ENCODE results near the gene KERA.
"Not testable (repeated sequence)": the region's sequence is repeated elsewhere in the genome, so short reads cannot be mapped to it uniquely, and the experiment has no call there.

The KERA gene

DNA sequence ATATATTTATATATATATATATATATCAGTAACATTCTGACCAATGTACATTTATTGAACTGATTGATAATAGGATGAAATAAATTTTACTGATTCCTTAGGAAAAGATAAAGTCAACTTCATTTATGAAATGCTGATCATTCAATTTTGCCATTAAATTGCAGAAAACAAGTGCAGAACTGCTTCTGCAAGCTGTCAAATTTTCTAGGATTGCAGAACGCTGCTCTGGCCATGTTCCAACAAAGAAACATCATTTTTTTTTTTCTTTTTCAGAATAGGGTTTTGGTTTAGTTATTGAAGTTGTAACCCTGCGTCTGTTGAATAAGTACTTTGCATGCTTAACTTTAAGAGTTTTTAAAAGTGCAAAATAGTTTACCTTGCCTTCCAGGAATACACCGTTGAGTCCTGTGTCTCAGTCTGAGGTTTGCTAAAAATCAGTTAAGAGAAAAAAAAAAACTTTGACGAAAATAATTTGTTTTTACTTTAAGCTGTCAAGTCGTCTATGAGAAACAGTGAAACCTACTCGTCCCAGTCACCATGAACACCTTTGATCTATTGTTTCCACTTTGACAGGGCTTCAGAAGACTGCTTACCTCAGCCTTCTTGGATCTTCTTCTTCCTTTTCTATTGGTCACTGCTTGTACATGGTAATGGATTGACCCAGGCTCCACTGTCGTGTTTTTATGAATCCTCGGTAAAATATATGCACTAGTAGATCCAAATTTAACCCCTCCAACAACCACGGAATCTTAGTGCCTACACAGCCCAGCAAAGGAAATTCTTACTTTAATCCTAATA lies at the start of gene KERA:
Gene KERA, minus strand, starts transcription at position 657 of the 798 bp plus-strand sequence. CDS start 1,743 bp downstream, outside the sequence.
- DNase-seq: no peak

- DNase-seq: no peak
Observed at GRCh38 chr12:91106283-91106682, 48.5 kb upstream of the KERA start.

GRCh38 chr12:91105807-91106206 lies 48.0 kb upstream of the KERA start:
- no peak for DNase-seq

GRCh38 chr12:91104812-91105466 lies 47.1 kb upstream of the KERA start:
- DNase-seq: no peak

DNA sequence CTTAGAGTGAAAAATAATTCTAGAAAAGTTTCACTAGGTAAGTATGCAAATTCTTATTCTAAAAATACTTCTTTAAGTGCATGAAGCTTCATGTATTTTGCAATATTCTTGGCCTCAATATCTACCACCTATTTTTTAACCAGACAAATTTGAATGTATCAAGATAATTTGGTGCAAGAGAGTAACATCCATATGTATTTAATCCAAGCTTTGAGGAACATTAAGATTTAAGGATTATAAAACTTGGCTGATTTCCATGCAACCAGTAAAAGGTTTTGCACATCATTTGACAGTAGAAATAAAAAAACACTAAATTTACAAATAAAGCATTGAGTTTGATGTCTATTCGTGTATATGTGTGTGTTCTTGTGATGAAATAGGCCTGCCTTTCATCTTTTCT lies 45.8 kb upstream of the KERA start:
- no peak for DNase-seq

DNA sequence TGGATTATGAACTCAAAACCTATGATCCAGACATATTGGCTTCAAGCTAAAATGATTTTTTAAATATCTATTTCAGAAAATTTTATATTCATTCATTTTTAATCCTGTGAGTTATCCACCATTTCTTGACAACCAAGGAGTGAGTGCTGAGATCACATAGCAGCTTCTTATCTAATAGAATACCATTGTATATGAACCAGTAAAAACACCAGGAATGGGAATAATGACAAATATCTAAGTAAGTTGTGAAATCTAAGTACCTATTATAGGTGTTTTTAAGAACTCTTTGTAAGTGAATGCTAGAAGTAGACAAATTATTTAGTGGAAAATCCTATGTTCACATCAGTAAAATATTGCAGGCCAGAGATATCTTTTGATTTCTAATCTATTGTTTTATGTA lies 45.3 kb upstream of the KERA start:
- no peak for DNase-seq

DNA sequence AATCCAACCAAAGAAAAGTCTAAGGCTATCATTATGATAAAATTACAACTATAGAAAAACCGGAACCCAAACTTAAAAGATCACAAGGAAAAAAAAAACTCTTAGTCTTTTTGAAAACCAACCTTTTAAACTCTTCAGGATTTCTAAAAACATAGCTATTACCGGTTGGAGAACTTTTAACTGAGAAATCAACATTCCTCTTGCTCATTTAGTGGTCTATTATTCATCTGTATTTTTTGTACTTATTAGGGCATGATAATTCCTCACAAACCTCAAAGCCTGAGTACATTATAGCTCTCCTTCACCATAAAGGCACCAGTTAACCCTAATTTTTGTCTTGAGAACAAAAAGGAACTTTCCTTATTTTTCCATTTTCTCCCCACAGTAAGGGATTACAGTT lies 43.1 kb upstream of the KERA start:
- no peak for DNase-seq

DNA sequence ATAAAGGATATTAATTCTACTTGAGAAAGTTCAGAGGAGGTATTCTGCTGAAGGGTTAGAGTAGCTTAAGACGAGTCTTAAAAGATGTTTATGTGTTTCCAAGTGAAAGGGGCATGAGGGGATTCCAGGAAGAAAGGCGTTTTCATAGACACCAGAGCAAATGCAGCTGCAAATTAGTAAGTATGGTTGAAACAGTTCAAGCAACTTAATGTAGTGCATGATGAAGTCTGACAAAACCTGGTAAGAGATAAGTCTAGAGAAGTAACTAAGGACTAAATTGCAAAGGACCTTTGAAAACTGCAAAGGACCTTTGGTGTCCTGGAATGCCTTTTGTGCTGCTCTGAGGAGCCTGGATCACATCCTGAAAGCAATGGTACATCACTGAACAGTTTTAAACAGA lies 42.0 kb upstream of the KERA start:
- DNase-seq: no peak

- no peak for DNase-seq
Observed at GRCh38 chr12:91099341-91099740, 41.5 kb upstream of the KERA start.

GRCh38 chr12:91098941-91099340 lies 41.1 kb upstream of the KERA start:
- DNase-seq: no peak

- DNase-seq: no peak
Observed at GRCh38 chr12:91098461-91098860, 40.6 kb upstream of the KERA start.

DNA sequence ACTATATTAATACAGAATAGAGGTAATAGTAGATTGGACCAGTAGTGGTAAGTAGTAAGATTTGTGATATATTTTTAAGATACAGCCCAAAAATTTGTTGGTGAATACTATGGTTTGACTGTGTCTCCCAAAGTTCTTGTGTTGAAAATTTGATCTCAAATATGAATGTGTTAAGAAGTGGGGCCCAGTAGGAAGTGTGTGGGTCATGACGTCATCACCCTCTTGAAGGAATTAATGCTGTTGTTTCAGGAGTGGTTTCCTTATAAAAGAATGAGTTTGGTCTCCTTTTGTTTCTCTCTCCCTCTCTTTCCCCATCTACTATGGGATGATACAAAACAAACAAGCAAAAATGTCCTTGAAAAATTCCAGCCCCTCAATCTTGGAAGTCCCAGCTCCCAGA lies 37.1 kb upstream of the KERA start:
- no peak for DNase-seq

DNA sequence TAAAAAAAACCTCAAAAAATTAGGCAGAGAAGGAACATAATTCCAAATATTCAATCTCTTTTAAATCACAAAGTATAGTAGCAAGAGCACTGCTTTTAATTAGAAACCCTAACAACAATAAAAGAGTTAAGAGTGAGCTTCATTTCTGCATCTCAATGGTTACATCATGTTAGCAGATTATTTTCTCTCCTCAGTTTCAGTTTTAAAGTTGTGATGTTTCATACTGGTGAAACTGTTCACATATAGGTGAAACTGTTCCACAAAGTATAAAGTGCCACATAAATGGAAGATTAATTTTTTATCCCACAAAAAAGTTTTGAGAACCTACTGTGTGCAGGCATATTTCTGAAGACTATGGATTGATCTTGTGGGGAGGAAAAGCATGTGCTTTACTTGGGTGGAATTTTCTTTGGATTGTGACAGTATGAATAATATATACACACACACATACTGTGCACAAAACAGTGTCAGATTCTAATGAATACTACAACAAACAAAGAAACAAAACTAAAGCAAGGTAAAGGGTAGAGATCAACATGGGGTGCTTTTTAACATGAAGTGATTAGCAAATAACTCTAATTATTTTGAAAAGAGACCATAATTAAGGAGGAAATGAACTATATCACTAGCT lies 36.3 kb upstream of the KERA start:
- no peak for DNase-seq

GRCh38 chr12:91093341-91093740 lies 35.5 kb upstream of the KERA start:
- DNase-seq: no peak

DNA sequence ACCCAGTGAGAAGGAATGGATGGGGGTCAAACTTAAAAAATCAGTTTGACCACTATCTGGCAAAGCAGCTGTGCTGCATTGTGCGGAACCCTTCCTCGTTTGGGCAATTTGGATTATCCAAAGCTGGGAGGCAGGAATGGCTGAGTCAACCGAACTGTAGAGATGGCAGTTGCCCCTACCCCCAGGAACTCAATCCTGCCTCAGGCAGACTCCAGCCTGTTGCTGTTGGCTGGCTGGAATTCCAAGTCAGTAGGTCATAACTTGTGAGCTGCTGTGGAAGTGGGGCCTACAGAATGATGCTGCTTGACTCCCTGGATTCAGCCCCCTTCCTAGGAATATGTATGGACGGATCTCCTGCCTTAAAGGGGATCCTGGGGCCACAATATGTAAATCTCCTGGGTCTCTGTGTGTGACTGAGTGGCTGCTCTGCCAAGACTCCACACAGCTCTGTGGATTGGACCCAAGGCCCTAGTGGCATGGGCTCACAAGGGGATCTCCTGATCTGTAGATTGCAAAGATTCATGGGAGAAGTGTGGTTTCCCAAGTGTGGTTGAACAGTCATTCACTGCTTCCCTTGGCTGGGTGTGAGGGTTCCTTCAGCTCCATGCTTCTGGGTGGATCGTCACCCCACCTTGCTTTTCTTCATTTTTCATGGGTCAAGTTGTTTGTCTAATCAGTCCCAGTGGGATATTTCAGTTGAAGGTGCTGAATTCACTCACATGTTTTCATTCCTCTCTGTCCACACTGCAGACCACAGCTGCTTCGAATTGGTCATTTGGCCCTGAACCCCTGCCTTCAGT lies 34.3 kb upstream of the KERA start:
- DNase-seq: no peak

GRCh38 chr12:91089953-91090352 lies 32.1 kb upstream of the KERA start:
- DNase-seq: not testable (repeated sequence)

DNA sequence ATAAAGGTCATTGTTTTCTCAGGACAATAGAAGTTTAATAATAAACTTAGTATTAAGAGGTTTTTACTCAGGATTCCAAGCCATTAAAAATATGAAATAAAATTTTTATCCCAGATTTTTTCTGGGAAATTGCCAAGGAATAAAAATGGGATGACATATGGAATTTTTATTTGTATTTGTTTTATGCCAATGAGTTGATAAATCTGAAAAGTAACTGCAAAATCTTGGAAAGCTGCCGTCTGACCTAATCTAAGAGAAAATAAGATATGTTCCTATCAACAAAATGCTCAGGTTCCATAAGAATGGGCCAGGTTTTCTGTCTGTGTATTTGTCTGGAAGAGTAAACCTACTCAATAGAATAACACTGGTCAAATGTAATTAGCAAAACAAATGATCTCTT lies 22.2 kb upstream of the KERA start:
- no peak for DNase-seq

DNA sequence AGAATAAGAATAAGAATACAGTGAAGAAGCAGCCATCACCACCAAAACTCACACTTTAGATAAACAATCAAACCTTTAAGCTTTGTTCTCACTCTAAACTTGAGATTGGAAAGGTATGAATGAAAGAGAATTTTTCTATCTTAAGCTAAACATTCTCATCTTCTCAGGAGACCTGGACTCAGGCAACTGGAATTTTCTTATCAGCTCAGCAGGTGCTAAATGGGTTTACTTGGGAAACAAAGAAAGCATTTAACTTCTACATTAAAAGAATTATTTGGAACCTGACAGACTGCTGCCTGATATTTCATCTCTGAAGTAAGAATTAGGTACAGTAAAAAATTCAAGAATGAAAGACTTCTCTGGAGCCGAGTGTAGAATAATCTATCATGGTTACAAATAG lies 20.7 kb upstream of the KERA start:
- no peak for DNase-seq

- no peak for DNase-seq
Observed at GRCh38 chr12:91077228-91077954, 19.6 kb upstream of the KERA start.

DNA sequence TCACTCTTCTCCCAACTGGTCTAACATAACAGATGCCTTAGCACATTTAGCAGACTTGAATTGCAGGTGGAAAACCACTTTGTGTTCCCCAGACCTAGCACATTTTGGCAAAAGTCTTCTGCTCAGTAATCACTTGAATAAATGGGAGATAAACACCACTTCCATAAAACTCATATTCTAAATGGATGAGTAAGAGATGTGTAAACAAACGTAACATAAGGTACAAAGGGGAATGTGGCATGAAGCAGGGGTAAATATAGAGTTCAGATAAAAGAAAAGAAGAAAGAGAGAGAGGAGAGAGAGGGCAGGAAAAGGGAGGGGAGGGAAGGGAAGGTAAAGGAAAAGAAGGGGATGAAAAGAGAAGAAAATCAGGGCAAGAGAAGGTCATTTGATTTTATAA lies 17.0 kb upstream of the KERA start:
- no peak for DNase-seq

GRCh38 chr12:91074154-91074709 lies 16.4 kb upstream of the KERA start:
- no peak for DNase-seq

- DNase-seq: no peak
Observed at GRCh38 chr12:91073426-91073825, 15.6 kb upstream of the KERA start.
